Nephron progenitor cell (in vitro differentiated cells): ENCODE data around the gene KMT2B.

ENCODE experiments used
- DNase-seq: peaks from one replicate; pipeline ENCODE4 v3.0.0; 2021
- H3K27ac Mint-ChIP-seq: 2 replicates; pipeline ENCODE4 v1.8.0; 2021; ENCODE audit warnings: mild to moderate bottlenecking, moderate library complexity, mixed read lengths
- H3K27me3 Mint-ChIP-seq: 2 replicates; pipeline ENCODE4 v1.8.0; 2021; ENCODE audit warnings: mild to moderate bottlenecking, low read depth, mixed read lengths; ENCODE audit not compliant: poor library complexity
- H3K36me3 Mint-ChIP-seq: 2 replicates; pipeline ENCODE4 v1.8.0; 2021; ENCODE audit warnings: low read depth, mixed read lengths
- H3K4me1 Mint-ChIP-seq: 2 replicates; pipeline ENCODE4 v1.8.0; 2021; ENCODE audit warnings: mixed read lengths
- H3K4me3 Mint-ChIP-seq: 2 replicates; pipeline ENCODE4 v1.8.0; 2021; ENCODE audit warnings: mild to moderate bottlenecking, moderate library complexity, mixed read lengths
- H3K9me3 Mint-ChIP-seq: 2 replicates; pipeline ENCODE4 v1.8.0; 2021; ENCODE audit warnings: mild to moderate bottlenecking, moderate library complexity, mixed read lengths
- CTCF ChIP-seq: fragments of 200-600 bp; sonication (generic); IDR thresholded peaks from 2 replicates; pipeline ENCODE4 v1.5.0; 2021; ENCODE audit warnings: antibody characterized with exemption

The KMT2B gene

DNA sequence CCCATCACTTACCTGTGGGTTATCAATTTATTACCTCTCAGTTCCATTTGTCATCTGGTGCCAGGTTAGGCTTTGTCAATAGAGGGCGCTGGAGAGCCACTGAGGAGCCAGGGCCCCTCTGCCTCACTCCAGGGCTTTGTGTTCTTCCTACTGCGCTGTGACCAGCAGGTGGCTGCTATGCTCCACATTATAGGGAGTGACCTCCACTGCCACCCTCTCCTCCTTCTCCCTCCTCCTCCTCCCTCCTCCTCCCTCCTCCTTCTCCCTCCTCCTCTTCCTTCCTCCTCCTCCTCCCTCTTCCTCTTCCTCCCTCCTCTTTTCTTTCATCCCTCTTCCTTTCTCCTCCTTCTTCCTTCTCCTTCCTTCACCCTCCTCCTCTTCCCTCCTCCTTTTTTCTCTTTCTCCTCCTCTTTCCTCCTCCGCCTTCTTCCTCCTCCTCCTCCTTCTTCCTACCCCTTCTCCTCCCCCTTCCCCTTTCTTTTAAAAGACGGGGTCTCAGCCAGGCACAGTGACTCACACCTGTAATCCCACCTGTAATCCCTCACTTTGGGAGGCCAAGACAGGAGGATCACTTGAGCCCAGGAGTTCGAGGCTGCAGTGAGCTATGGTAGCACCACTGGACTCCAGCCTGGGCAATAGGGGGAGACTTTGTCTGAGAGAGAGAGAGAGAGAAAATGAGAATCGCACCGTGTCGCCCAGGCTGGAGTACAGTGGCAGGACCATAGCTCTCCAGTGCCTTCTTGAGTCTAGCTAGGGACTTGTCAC, 23.8 kb upstream of the KMT2B start:
- Mint-ChIP-seq H3K27me3 (peaks cover 29% of the 10 kb centered on the region), H3K4me3 (no peak overlapping the region), H3K36me3 (no peaks in the 10 kb centered on the region), H3K27ac (no peak overlapping the region), H3K4me1 (no peaks in the 10 kb centered on the region), H3K9me3 (no peaks in the 10 kb centered on the region)
- peak; percentile 96 for TF ChIP-seq CTCF
- peak; percentile 90 for DNase-seq

DNA sequence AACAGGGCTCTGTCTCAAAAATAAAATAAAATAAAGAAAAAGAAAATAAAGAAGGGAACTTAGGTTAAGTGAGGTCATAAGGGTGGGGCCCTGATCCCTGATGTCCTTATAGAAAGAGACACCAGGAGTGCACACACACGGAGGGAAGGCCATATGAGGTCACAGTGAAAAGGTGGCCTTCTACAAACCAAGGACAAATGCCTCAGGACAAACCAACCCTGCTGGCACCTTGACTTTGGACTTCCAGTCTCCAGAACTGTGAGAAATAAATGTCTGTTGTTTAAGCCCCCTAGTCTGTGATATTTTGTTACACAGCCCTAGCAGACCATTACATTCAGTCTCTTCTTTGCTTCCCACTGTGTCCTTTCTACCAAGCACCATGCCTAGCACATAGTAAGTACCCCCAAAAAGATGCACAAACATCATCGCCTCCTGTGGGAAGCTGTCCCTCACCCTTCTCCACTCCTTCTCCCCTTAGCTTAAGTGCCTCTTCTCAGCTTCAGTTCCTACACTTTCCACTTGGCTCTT, 21.8 kb upstream of the KMT2B start:
- no peak overlapping the region for H3K4me3 Mint-ChIP-seq
- H3K27ac Mint-ChIP-seq: no peak overlapping the region
- no peak for DNase-seq
- peaks cover 27% of the 10 kb centered on the region for H3K27me3 Mint-ChIP-seq
- no peaks in the 10 kb centered on the region for H3K4me1 Mint-ChIP-seq
- no peaks in the 10 kb centered on the region for H3K36me3 Mint-ChIP-seq
- no peak for TF ChIP-seq CTCF
- H3K9me3 Mint-ChIP-seq: no peaks in the 10 kb centered on the region

DNA sequence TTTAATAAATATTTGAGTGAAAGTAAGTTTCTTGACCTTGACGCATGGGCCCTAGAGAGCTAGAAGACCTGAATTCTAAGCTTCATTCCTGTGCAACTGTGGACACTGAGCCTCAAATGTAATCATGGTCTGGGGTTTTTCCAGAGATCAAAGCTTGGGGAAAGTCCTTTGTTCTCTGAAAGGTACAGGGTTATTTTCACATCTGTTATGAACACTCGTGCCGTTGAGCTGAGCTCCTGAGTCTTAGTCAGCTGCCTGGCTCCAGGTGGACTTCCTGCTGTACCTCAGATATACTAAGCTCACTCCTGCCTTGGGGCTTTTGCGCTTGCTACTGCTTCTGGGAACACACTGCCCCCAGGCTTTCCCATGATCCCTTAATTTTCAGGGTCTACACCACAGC, 21.0 kb upstream of the KMT2B start:
- no peak for TF ChIP-seq CTCF
- DNase-seq: no peak
- peaks cover 27% of the 10 kb centered on the region for H3K27me3 Mint-ChIP-seq
- no peaks in the 10 kb centered on the region for H3K4me1 Mint-ChIP-seq
- no peak overlapping the region for H3K4me3 Mint-ChIP-seq
- no peaks in the 10 kb centered on the region for H3K36me3 Mint-ChIP-seq
- H3K9me3 Mint-ChIP-seq: no peaks in the 10 kb centered on the region
- no peak overlapping the region for H3K27ac Mint-ChIP-seq

DNA sequence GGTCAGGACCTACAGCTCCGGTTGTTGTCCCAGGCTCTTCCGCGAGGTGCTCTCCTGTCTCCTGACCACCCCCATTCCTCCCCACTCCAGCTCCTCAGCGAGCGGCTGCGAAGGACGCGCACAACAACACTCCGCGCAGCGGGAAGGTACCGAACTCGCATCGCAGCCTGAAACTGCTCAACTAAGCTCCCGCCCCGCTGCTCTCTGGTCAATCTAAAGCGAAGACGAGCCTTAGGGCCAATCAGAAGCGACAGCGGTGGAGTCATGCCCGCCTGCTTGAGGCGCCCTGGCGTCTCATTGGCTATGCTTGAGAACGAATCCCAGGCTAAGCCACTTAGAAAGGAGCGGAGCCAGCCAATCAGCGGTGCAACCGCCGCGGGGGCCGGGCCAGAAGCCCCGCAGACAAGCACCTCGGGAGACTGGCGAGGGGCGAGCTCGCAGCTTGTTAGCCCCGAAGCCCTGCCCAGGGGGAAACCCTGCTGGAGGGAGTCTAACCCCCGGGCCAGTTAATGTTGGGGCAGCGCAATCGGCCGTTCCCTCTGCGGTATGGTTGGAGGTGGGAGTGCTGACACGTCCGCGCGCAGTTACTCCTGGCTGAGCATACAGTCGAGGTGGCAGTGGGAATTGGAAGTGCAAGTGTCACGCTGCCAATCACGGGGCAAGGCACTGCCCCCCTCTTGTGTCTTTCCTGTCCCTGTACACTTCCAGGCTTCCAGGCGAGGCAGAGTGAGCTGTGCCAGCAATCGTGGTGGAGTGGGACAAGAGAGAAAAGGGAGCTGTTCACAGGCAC, 15.4 kb upstream of the KMT2B start:
- TF ChIP-seq CTCF: no peak
- Mint-ChIP-seq H3K27ac (peak overlapping the region; percentile 88), H3K36me3 (no peaks in the 10 kb centered on the region), H3K27me3 (peaks cover 38% of the 10 kb centered on the region), H3K4me3 (peak overlapping the region; percentile 94), H3K9me3 (no peaks in the 10 kb centered on the region), H3K4me1 (peaks cover 5% of the 10 kb centered on the region)
- DNase-seq: peak; percentile 90

GRCh38 chr19:35703343-35703742, 14.5 kb upstream of the KMT2B start:
- Mint-ChIP-seq H3K27ac (no peak overlapping the region), H3K9me3 (no peaks in the 10 kb centered on the region), H3K4me1 (peaks cover 5% of the 10 kb centered on the region), H3K4me3 (peak overlapping the region; percentile 40), H3K27me3 (peaks cover 31% of the 10 kb centered on the region), H3K36me3 (no peaks in the 10 kb centered on the region)
- no peak for DNase-seq
- no peak for TF ChIP-seq CTCF
